Endometrial microvascular endothelial cells (primary cell): ENCODE measurements around the gene SIN3B. TPM values are rescaled to one million over a fixed set of nuclear protein-coding genes. Genes with fewer than 3 reads are reported as not detected.

Experiments
- in situ Hi-C: cut with HindIII; loops from 2 replicates; pipeline ENCODE4 v1.10.0; 2017; ENCODE audit warnings: low sequenced_read_pairs, low pct_unique_long_range_greater_than_20kb; ENCODE audit errors: inconsistent ontology term
- total RNA-seq: library from RNA; depleted of rRNA; stranded (reverse); fragments of >200 nt; gene quantifications from one replicate; pipeline ENCODE4 v1.2.3, GENCODE V29; 2015; ENCODE audit errors: inconsistent ontology term

Gene SIN3B
- total RNA-seq, 1 donor from 2014 or later, result 23.3 TPM

GRCh38 chr19:16922949-16923348, 93.8 kb downstream of the SIN3B start:
- in situ Hi-C loops, result no loop called here

DNA sequence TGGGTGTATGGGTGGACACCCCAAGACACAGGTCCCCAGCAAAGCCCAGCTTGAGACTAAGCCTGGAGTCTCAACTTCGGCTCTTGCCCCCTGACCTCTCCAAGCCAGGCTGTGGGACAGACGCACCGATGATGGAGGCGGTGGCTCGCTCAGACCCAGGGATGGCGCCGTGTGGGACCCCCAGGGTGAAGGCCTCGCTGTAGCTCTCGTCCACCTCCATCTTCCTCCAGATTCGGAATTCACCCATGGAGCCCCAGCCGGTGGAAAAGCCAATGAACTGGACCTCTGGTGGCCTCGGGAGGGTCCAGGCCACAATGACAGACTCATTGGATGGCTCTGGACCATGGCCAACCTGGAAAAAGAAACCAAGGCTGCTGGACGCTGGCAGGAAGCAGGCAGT, 98.7 kb downstream of the SIN3B start:
- in situ Hi-C loops, result no loop called here

GRCh38 chr19:16928351-16928750, 99.2 kb downstream of the SIN3B start:
- in situ Hi-C loops, result no loop called here

GRCh38 chr19:16928916-16929315, 99.7 kb downstream of the SIN3B start:
- in situ Hi-C loops, result no loop called here

Other genes with a start within 250 kb of the SIN3B start
- gene MED26, start 201.2 kb upstream of the SIN3B start, total RNA-seq, result 8.5 TPM
- 114 TPM for gene SMIM7, start 169.3 kb upstream of the SIN3B start, total RNA-seq
- gene TMEM38A, start 168.3 kb upstream of the SIN3B start, total RNA-seq, result not detected
- not detected for gene NWD1, start 109.6 kb upstream of the SIN3B start, total RNA-seq
- gene F2RL3, start 59.6 kb downstream of the SIN3B start, total RNA-seq, result not detected
- gene CPAMD8, start 197.4 kb downstream of the SIN3B start, total RNA-seq, result 0.46 TPM
- 14.2 TPM for gene HAUS8, start 246.1 kb downstream of the SIN3B start, total RNA-seq
- gene MYO9B, start 246.4 kb downstream of the SIN3B start, total RNA-seq, result 60.7 TPM